Neural cell (in vitro differentiated cells): ENCODE measurements around the gene PEG3.

Experiments
- EP300 ChIP-seq: fragments of 450-650 bp; conservative IDR thresholded peaks from 2 replicates; pipeline ENCODE4 v1.6.1; 2014; ENCODE audit warnings: antibody characterized with exemption, mild to moderate bottlenecking, moderate library complexity; ENCODE audit not compliant: poor library complexity, severe bottlenecking
- EZH2 ChIP-seq: fragments of 200-600, 300-800 bp; shearing (Covaris generic), sonication (generic); IDR thresholded peaks from 2 replicates; pipeline ENCODE4 v1.6.1; 2014; ENCODE audit warnings: antibody characterized with exemption, low read length, borderline replicate concordance, mild to moderate bottlenecking; ENCODE audit not compliant: insufficient read depth, poor library complexity, severe bottlenecking
- MXI1 ChIP-seq: fragments of 450-650 bp; conservative IDR thresholded peaks from 2 replicates; pipeline ENCODE4 v1.6.1; 2014; ENCODE audit warnings: antibody characterized with exemption, mild to moderate bottlenecking; ENCODE audit not compliant: poor library complexity, severe bottlenecking
- POLR2AphosphoS5 ChIP-seq: IDR thresholded peaks from 2 replicates; pipeline ENCODE4 v1.6.1; 2012
- SMC3 ChIP-seq: fragments of 450-650 bp; conservative IDR thresholded peaks from 2 replicates; pipeline ENCODE4 v1.6.1; 2014; ENCODE audit warnings: antibody characterized with exemption, mild to moderate bottlenecking, moderate library complexity; ENCODE audit not compliant: poor library complexity
- TAF1 ChIP-seq: IDR thresholded peaks from 2 replicates; pipeline ENCODE4 v1.6.1; 2012; ENCODE audit warnings: low read depth
- TF ChIP-seq, protein P1 (sequence below): fragments of 450-650 bp; IDR thresholded peaks from 2 replicates; pipeline ENCODE4 v1.5.1; 2014; ENCODE audit warnings: antibody characterized with exemption, mild to moderate bottlenecking, moderate library complexity; ENCODE audit not compliant: poor library complexity, severe bottlenecking

DNA sequence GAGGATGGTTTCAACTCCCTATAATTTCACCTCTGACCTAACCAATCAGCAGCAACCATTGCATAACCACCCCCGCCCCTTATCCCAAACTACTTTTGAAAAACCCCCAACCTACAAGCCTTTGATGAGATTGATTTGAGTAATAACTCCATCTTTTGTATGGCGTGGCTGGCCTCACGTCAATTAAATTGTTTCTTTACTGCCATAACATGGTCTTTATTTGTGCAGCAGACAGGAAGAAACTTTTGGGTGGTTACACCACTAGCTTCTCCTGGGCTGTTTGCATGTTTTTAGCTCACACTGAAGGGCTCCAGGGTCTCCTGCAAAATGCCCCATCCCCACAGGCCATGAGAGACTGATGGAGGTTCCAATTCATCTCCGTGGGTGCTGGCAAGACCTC is 34.0 kb upstream of the PEG3 start:
- TF ChIP-seq MXI1 (no peak), EP300 (no peak), EZH2 (no peak), SMC3 (no peak), TAF1 (no peak), POLR2AphosphoS5 (no peak)
- TF ChIP-seq, protein P1, sequence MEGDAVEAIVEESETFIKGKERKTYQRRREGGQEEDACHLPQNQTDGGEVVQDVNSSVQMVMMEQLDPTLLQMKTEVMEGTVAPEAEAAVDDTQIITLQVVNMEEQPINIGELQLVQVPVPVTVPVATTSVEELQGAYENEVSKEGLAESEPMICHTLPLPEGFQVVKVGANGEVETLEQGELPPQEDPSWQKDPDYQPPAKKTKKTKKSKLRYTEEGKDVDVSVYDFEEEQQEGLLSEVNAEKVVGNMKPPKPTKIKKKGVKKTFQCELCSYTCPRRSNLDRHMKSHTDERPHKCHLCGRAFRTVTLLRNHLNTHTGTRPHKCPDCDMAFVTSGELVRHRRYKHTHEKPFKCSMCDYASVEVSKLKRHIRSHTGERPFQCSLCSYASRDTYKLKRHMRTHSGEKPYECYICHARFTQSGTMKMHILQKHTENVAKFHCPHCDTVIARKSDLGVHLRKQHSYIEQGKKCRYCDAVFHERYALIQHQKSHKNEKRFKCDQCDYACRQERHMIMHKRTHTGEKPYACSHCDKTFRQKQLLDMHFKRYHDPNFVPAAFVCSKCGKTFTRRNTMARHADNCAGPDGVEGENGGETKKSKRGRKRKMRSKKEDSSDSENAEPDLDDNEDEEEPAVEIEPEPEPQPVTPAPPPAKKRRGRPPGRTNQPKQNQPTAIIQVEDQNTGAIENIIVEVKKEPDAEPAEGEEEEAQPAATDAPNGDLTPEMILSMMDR: no peak
